ENCODE results near the gene TSPO.
A peak's percentile ranks its signal among the peaks of the same experiment; 100 is the strongest.

Gene TSPO

DNA sequence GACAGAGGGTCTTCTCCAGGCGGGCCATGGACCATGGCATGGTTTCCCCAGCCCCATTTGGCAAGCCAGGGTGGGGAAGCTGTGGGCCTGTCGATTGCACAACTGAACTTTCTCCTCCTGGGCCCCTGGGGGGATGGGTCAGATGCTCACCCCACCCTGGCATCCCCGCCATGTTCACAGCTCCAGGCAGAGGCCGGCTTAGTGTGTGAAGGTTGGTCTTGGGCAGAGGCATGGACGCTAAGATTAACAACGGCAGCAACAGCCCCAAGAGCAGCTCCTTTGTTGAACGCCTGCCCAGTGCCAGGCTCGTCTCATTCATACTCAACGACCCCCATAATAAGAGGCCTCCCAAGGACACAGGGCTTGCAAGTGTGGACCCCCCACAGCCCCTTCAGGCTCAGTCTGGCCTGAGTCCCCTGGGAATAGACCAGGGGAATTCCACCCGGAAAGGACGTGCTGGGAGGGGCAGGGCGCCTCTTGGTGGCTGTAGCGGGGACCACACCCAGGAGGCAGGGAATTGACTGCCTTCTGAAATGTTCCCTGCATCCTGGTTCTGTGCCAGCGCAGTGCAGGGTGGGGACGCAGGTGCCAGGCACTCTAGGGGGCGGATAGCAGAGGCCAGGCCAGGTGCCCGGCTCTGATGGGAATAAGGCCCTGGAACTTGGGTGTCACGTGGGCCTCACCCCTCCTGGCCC is 8.3 kb downstream of the TSPO start:
- H3K27me3 ChIP-seq (ENCODE audit: insufficient read depth, low read depth, severe bottlenecking): no peaks in the 10 kb centered on the region
- TF ChIP-seq, protein P1, sequence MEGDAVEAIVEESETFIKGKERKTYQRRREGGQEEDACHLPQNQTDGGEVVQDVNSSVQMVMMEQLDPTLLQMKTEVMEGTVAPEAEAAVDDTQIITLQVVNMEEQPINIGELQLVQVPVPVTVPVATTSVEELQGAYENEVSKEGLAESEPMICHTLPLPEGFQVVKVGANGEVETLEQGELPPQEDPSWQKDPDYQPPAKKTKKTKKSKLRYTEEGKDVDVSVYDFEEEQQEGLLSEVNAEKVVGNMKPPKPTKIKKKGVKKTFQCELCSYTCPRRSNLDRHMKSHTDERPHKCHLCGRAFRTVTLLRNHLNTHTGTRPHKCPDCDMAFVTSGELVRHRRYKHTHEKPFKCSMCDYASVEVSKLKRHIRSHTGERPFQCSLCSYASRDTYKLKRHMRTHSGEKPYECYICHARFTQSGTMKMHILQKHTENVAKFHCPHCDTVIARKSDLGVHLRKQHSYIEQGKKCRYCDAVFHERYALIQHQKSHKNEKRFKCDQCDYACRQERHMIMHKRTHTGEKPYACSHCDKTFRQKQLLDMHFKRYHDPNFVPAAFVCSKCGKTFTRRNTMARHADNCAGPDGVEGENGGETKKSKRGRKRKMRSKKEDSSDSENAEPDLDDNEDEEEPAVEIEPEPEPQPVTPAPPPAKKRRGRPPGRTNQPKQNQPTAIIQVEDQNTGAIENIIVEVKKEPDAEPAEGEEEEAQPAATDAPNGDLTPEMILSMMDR (IDR thresholded peaks at IDR 0.05; ENCODE audit: low read depth, low read length): peak; percentile 73
- peak; percentile 30 for DNase-seq
- no peaks in the 10 kb centered on the region for H3K36me3 ChIP-seq
- no peaks in the 10 kb centered on the region for H3K9me3 ChIP-seq (ENCODE audit: severe bottlenecking)
- H3K4me3 ChIP-seq (ENCODE audit: low read depth, low read length): no peak overlapping the region
- H3K27ac ChIP-seq: no peak overlapping the region

DNA sequence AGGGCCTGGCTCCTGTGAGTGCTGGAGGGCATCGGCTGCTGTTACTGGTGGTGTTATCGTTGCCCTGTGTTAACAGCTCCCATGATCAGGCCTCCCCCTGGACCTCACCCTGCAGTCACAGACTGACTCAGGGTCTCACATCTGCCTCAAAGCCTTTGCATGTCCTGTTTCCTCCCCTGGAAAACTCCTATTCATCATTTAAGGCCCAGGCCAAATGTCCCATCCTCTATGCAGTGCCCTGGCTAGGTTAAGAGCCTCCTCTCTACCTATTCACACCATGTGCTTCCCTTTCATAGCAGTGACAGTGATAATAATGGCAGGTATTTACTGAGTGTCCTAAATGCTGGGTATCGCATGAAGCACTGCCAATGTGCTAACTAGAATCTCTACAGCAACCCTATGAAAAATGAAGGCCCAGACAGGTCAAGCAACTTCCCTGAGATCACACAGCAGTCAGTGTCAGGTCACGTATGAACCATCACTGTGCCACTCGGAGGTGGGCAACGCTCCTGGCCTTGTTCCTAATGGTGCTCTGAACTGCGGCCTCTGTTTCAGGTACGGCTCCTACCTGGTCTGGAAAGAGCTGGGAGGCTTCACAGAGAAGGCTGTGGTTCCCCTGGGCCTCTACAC is 9.3 kb downstream of the TSPO start:
- Histone ChIP-seq H3K9me3 (ENCODE audit: severe bottlenecking) (no peaks in the 10 kb centered on the region), H3K27ac (no peak overlapping the region), H3K27me3 (ENCODE audit: insufficient read depth, low read depth, severe bottlenecking) (no peaks in the 10 kb centered on the region), H3K36me3 (no peaks in the 10 kb centered on the region), H3K4me3 (ENCODE audit: low read depth, low read length) (no peak overlapping the region)
- DNase-seq: no peak
- TF ChIP-seq, protein P1 (IDR thresholded peaks at IDR 0.05; ENCODE audit: low read depth, low read length): no peak

DNA sequence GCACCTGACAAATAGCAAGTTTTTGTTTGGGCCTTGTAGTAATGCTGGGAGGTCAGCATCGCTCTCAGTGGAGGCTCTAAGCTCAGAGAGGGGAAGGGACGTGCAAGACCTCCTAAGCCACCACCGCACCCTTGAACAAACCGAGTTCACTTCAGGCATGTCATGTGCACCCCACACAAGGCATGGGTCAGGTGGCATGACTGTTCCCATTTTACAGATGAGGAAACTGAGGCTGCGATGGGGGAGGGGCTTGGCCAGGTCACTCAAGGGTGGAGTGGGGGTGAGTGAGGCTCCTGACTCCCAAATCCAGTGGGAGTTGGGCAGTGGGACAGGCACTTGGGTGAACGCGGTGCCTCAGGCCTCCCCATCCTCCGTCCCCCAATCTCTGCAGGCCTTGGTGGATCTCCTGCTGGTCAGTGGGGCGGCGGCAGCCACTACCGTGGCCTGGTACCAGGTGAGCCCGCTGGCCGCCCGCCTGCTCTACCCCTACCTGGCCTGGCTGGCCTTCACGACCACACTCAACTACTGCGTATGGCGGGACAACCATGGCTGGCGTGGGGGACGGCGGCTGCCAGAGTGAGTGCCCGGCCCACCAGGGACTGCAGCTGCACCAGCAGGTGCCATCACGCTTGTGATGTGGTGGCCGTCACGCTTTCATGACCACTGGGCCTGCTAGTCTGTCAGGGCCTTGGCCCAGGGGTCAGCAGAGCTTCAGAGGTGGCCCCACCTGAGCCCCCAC is 11.2 kb downstream of the TSPO start:
- TF ChIP-seq, protein P1 (IDR thresholded peaks at IDR 0.05; ENCODE audit: low read depth, low read length): no peak
- Histone ChIP-seq H3K27me3 (ENCODE audit: insufficient read depth, low read depth, severe bottlenecking) (no peaks in the 10 kb centered on the region), H3K36me3 (peaks cover 3% of the 10 kb centered on the region), H3K27ac (no peak overlapping the region), H3K9me3 (ENCODE audit: severe bottlenecking) (no peaks in the 10 kb centered on the region), H3K4me3 (ENCODE audit: low read depth, low read length) (no peak overlapping the region)
- DNase-seq: no peak

DNA sequence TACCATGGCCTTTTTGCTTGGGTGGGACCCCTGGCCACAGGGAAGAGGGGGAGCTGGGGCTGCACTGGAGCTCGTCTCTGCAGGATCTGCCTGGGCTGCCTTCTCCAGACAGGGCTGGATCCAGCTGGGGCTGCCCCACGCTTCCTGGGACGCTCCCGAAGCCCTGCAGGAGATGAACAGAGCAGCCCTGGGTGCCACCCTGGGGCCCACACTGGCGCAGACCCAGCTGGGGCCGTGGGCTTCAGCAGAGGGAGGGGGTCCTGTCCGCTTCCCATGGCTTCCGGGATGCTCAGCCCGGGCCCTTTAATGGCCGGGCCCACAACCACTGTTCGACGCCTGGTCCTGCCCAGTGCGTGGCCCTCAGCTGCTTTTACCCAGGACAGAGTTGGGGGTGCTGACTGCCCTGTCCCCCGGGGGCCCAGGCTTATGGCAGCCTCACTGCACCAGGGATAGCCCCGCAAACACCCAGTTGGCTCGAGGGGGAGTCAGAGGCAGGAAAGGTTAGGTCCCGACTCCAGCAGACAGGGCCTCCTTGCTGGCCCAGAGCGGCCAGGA is 12.0 kb downstream of the TSPO start:
- TF ChIP-seq, protein P1 (IDR thresholded peaks at IDR 0.05; ENCODE audit: low read depth, low read length): no peak
- no peaks in the 10 kb centered on the region for H3K27me3 ChIP-seq (ENCODE audit: insufficient read depth, low read depth, severe bottlenecking)
- H3K27ac ChIP-seq: no peak overlapping the region

DNA sequence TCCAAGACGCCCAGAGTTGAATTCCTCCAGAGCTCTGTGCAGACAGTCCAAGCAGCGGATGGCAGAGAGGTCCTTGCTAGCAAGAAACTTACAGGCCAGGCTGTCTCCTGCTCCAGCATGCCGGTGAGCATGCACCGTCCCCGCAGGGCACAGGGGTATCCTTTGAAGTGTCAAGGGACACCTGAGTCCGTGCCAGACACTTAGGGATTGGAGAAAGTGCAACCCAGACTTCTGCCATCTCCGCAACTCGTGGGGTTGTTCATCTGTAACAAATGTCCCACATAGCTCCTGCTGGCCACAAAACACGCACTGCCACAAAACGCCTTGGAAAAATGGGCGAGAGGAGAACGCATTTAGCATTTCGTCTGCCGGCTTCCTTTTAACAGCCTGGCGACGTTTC is 13.3 kb downstream of the TSPO start:
- H3K27ac ChIP-seq: no peak overlapping the region
- H3K4me3 ChIP-seq (ENCODE audit: low read depth, low read length): no peak overlapping the region
- peaks cover 17% of the 10 kb centered on the region for H3K36me3 ChIP-seq
- TF ChIP-seq, protein P1 (IDR thresholded peaks at IDR 0.05; ENCODE audit: low read depth, low read length): no peak
- no peaks in the 10 kb centered on the region for H3K27me3 ChIP-seq (ENCODE audit: insufficient read depth, low read depth, severe bottlenecking)
- DNase-seq: no peak
- H3K9me3 ChIP-seq (ENCODE audit: severe bottlenecking): no peaks in the 10 kb centered on the region

More for the DNA sequence above, 12.0 kb downstream of the TSPO start:
- peaks cover 8% of the 10 kb centered on the region for H3K36me3 ChIP-seq
- H3K9me3 ChIP-seq (ENCODE audit: severe bottlenecking): no peaks in the 10 kb centered on the region
- DNase-seq: no peak
- no peak overlapping the region for H3K4me3 ChIP-seq (ENCODE audit: low read depth, low read length)

Measured in WERI-Rb-1 (cell line).